ENCODE data around the gene TLX2.

- TF ChIP-seq CTCF (IDR thresholded peaks at IDR 0.05) (no peak), POLR2A (IDR thresholded peaks at IDR 0.05) (no peak), POLR2AphosphoS5 (IDR thresholded peaks at IDR 0.05) (no peak), EP300 (IDR thresholded peaks at IDR 0.05) (no peak)
Observed at GRCh38 chr2:74538881-74539339, 24.7 kb downstream of the TLX2 start.
